ENCODE results near the gene ALAD.
"Not testable (repeated sequence)": the region's sequence is repeated elsewhere in the genome, so short reads cannot be mapped to it uniquely, and the experiment has no call there.

GRCh38 chr9:113381441-113381840, 19.6 kb downstream of the ALAD start:
- not testable (repeated sequence) for TF ChIP-seq POLR2A (IDR thresholded peaks at IDR 0.05)
- TF ChIP-seq, protein P1, sequence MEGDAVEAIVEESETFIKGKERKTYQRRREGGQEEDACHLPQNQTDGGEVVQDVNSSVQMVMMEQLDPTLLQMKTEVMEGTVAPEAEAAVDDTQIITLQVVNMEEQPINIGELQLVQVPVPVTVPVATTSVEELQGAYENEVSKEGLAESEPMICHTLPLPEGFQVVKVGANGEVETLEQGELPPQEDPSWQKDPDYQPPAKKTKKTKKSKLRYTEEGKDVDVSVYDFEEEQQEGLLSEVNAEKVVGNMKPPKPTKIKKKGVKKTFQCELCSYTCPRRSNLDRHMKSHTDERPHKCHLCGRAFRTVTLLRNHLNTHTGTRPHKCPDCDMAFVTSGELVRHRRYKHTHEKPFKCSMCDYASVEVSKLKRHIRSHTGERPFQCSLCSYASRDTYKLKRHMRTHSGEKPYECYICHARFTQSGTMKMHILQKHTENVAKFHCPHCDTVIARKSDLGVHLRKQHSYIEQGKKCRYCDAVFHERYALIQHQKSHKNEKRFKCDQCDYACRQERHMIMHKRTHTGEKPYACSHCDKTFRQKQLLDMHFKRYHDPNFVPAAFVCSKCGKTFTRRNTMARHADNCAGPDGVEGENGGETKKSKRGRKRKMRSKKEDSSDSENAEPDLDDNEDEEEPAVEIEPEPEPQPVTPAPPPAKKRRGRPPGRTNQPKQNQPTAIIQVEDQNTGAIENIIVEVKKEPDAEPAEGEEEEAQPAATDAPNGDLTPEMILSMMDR (IDR thresholded peaks at IDR 0.05) = not testable (repeated sequence)

Measured in lower leg skin (tissue), 3 donors.